ENCODE measurements around the gene SLC41A3. TPM values are rescaled to one million over a fixed set of nuclear protein-coding genes. Genes with fewer than 3 reads are reported as not detected.
"Not testable (repeated sequence)": the region's sequence is repeated elsewhere in the genome, so short reads cannot be mapped to it uniquely, and the experiment has no call there.

Gene SLC41A3
- total RNA-seq, 1 experiment from 2014 or later = 30.8 TPM

- no peaks in the 10 kb centered on the region; the same call in 1 of the 2 replicates for H3K27me3 ChIP-seq (ENCODE audit: control insufficient read depth, insufficient read depth, low read length)
- H3K36me3 ChIP-seq (replicated peaks; ENCODE audit: control insufficient read depth, insufficient read depth, low read length) = no peaks in the 10 kb centered on the region; the same call in 1 of the 2 replicates
- no peak overlapping the region for H3K4me3 ChIP-seq (ENCODE audit: insufficient read depth, low read depth, low read length)
- no peak for DNase-seq
Observed at GRCh38 chr3:126016616-126017015, 67.3 kb downstream of the SLC41A3 start.

GRCh38 chr3:126015075-126015474, 68.8 kb downstream of the SLC41A3 start:
- no peak for DNase-seq
- no peaks in the 10 kb centered on the region; the same call in 1 of the 2 replicates for H3K36me3 ChIP-seq (replicated peaks; ENCODE audit: control insufficient read depth, insufficient read depth, low read length)
- H3K4me3 ChIP-seq (ENCODE audit: insufficient read depth, low read depth, low read length) = no peak overlapping the region

GRCh38 chr3:126014252-126014651, 69.7 kb downstream of the SLC41A3 start:
- no peak overlapping the region for H3K4me3 ChIP-seq (ENCODE audit: insufficient read depth, low read depth, low read length)
- H3K36me3 ChIP-seq (replicated peaks; ENCODE audit: control insufficient read depth, insufficient read depth, low read length) = no peaks in the 10 kb centered on the region; the same call in 1 of the 2 replicates
- H3K27me3 ChIP-seq (ENCODE audit: control insufficient read depth, insufficient read depth, low read length) = no peaks in the 10 kb centered on the region
- no peak for DNase-seq

More at GRCh38 chr3:126015075-126015474, 68.8 kb downstream of the SLC41A3 start:
- no peaks in the 10 kb centered on the region; the same call in 1 of the 2 replicates for H3K27me3 ChIP-seq (ENCODE audit: control insufficient read depth, insufficient read depth, low read length)

- Histone ChIP-seq H3K27me3 (ENCODE audit: control insufficient read depth, insufficient read depth, low read length) (no peaks in the 10 kb centered on the region), H3K36me3 (replicated peaks; ENCODE audit: control insufficient read depth, insufficient read depth, low read length) (no peaks in the 10 kb centered on the region; the same call in 1 of the 2 replicates), H3K4me3 (ENCODE audit: insufficient read depth, low read depth, low read length) (no peak overlapping the region)
- DNase-seq = peak; percentile 84
Observed at GRCh38 chr3:126013751-126014156, 70.2 kb downstream of the SLC41A3 start.

- H3K27me3 ChIP-seq (ENCODE audit: control insufficient read depth, insufficient read depth, low read length) = no peaks in the 10 kb centered on the region
- no peak overlapping the region for H3K4me3 ChIP-seq (ENCODE audit: insufficient read depth, low read depth, low read length)
- no peak for DNase-seq
- H3K36me3 ChIP-seq (replicated peaks; ENCODE audit: control insufficient read depth, insufficient read depth, low read length) = peaks cover 1% of the 10 kb centered on the region
Observed at GRCh38 chr3:126009181-126009580, 74.7 kb downstream of the SLC41A3 start.

- DNase-seq = no peak
- Histone ChIP-seq H3K27me3 (ENCODE audit: control insufficient read depth, insufficient read depth, low read length) (no peaks in the 10 kb centered on the region), H3K4me3 (ENCODE audit: insufficient read depth, low read depth, low read length) (no peak overlapping the region), H3K36me3 (replicated peaks; ENCODE audit: control insufficient read depth, insufficient read depth, low read length) (peaks cover 1% of the 10 kb centered on the region)
Observed at GRCh38 chr3:126008219-126008618, 75.7 kb downstream of the SLC41A3 start.

- no peak for DNase-seq
Observed at GRCh38 chr3:126005951-126006350, 78.0 kb downstream of the SLC41A3 start.

GRCh38 chr3:126004692-126005091, 79.2 kb downstream of the SLC41A3 start:
- DNase-seq = no peak
- peaks cover 1% of the 10 kb centered on the region for H3K36me3 ChIP-seq (replicated peaks; ENCODE audit: control insufficient read depth, insufficient read depth, low read length)
- no peak overlapping the region for H3K4me3 ChIP-seq (ENCODE audit: insufficient read depth, low read depth, low read length)
- H3K27me3 ChIP-seq (ENCODE audit: control insufficient read depth, insufficient read depth, low read length) = no peaks in the 10 kb centered on the region

More at GRCh38 chr3:126005951-126006350, 78.0 kb downstream of the SLC41A3 start:
- no peak overlapping the region for H3K4me3 ChIP-seq (ENCODE audit: insufficient read depth, low read depth, low read length)
- H3K36me3 ChIP-seq (replicated peaks; ENCODE audit: control insufficient read depth, insufficient read depth, low read length) = peaks cover 1% of the 10 kb centered on the region
- H3K27me3 ChIP-seq (ENCODE audit: control insufficient read depth, insufficient read depth, low read length) = no peaks in the 10 kb centered on the region

GRCh38 chr3:126004217-126004616, 79.7 kb downstream of the SLC41A3 start:
- H3K27me3 ChIP-seq (ENCODE audit: control insufficient read depth, insufficient read depth, low read length) = no peaks in the 10 kb centered on the region
- peaks cover 1% of the 10 kb centered on the region for H3K36me3 ChIP-seq (replicated peaks; ENCODE audit: control insufficient read depth, insufficient read depth, low read length)
- no peak overlapping the region for H3K4me3 ChIP-seq (ENCODE audit: insufficient read depth, low read depth, low read length)
- no peak for DNase-seq

- H3K27me3 ChIP-seq (ENCODE audit: control insufficient read depth, insufficient read depth, low read length) = no peaks in the 10 kb centered on the region
- no peak for DNase-seq
- H3K4me3 ChIP-seq (ENCODE audit: insufficient read depth, low read depth, low read length) = no peak overlapping the region
- H3K36me3 ChIP-seq (replicated peaks; ENCODE audit: control insufficient read depth, insufficient read depth, low read length) = peaks cover 1% of the 10 kb centered on the region
Observed at GRCh38 chr3:126003447-126004190, 80.3 kb downstream of the SLC41A3 start.

- no peaks in the 10 kb centered on the region for H3K36me3 ChIP-seq (replicated peaks; ENCODE audit: control insufficient read depth, insufficient read depth, low read length)
- H3K27me3 ChIP-seq (ENCODE audit: control insufficient read depth, insufficient read depth, low read length) = no peaks in the 10 kb centered on the region
- H3K4me3 ChIP-seq (ENCODE audit: insufficient read depth, low read depth, low read length) = no peak overlapping the region
- DNase-seq = no peak
Observed at GRCh38 chr3:126002189-126002588, 81.7 kb downstream of the SLC41A3 start.

GRCh38 chr3:125996751-125997150, 87.2 kb downstream of the SLC41A3 start:
- not testable (repeated sequence) for H3K36me3 ChIP-seq (replicated peaks; ENCODE audit: control insufficient read depth, insufficient read depth, low read length); H3K27me3 ChIP-seq (ENCODE audit: control insufficient read depth, insufficient read depth, low read length); DNase-seq; H3K4me3 ChIP-seq (ENCODE audit: insufficient read depth, low read depth, low read length)

GRCh38 chr3:125990253-125990970, 93.5 kb downstream of the SLC41A3 start:
- H3K36me3 ChIP-seq (replicated peaks; ENCODE audit: control insufficient read depth, insufficient read depth, low read length) = no peaks in the 10 kb centered on the region
- H3K27me3 ChIP-seq (ENCODE audit: control insufficient read depth, insufficient read depth, low read length) = peaks cover 3% of the 10 kb centered on the region; the same call in 1 of the 2 replicates
- peak; percentile 76 for DNase-seq
- peak overlapping the region; percentile 65 for H3K4me3 ChIP-seq (ENCODE audit: insufficient read depth, low read depth, low read length)

GRCh38 chr3:125984951-125985350, 99.0 kb downstream of the SLC41A3 start:
- H3K27me3 ChIP-seq (ENCODE audit: control insufficient read depth, insufficient read depth, low read length); DNase-seq; H3K36me3 ChIP-seq (replicated peaks; ENCODE audit: control insufficient read depth, insufficient read depth, low read length): not testable (repeated sequence)

GRCh38 chr3:125977104-125977503, 106.8 kb downstream of the SLC41A3 start:
- H3K27me3 ChIP-seq (ENCODE audit: control insufficient read depth, insufficient read depth, low read length); H3K36me3 ChIP-seq (replicated peaks; ENCODE audit: control insufficient read depth, insufficient read depth, low read length); DNase-seq; H3K4me3 ChIP-seq (ENCODE audit: insufficient read depth, low read depth, low read length): not testable (repeated sequence)

More at GRCh38 chr3:125984951-125985350, 99.0 kb downstream of the SLC41A3 start:
- H3K4me3 ChIP-seq (ENCODE audit: insufficient read depth, low read depth, low read length) = not testable (repeated sequence)

All from H7 (cell line).